A673 (cell line): ENCODE measurements around the gene PCBP2. TPM values are rescaled to one million over a fixed set of nuclear protein-coding genes. Genes with fewer than 3 reads are reported as not detected.
A peak's percentile ranks its signal among the peaks of the same experiment; 100 is the strongest.

Experiments
- BruUV-seq: library from RNA; stranded (reverse); fragments of 400-500 nt; replicated peaks from 2 replicates; lab custom pipeline; 2021; lab: Mats Ljungman, UMichigan
- CTCF ChIA-PET: fragments of 300-600 bp; sonication (Branson Sonifier 250); formaldehyde crosslinking; loops from one replicate; lab custom pipeline; 2022; ENCODE audit warnings: antibody characterized with exemption; lab: Charles Lee
- POLR2A ChIA-PET: fragments of 300-600 bp; sonication (Branson Sonifier 250); formaldehyde crosslinking; loops from one replicate; lab custom pipeline; 2022; ENCODE audit warnings: antibody characterized with exemption; ENCODE audit not compliant: low non-redundant PET; lab: Charles Lee
- DNase-seq: peaks from one replicate; pipeline ENCODE4 v3.0.0-alpha.2; 2015; ENCODE audit warnings: low spot score
- H3K27ac ChIP-seq: fragments of 200-600 bp; sonication (generic); 2 replicates; pipeline ENCODE4 v1.5.1; 2016; ENCODE audit warnings: mixed run types, low read depth, mild to moderate bottlenecking, mixed read lengths, antibody characterized with exemption, low read length; ENCODE audit not compliant: poor library complexity, severe bottlenecking
- H3K27me3 ChIP-seq: fragments of 200-600 bp; sonication (generic); replicated peaks from 2 replicates; pipeline ENCODE4 v1.6.1; 2017; ENCODE audit warnings: mixed run types, low read depth, mild to moderate bottlenecking, mixed read lengths, antibody characterized with exemption, low read length; ENCODE audit not compliant: insufficient read depth, poor library complexity
- H3K36me3 ChIP-seq: fragments of 200-600 bp; sonication (generic); 2 replicates; pipeline ENCODE4 v1.6.1; 2016; ENCODE audit warnings: mixed run types, mild to moderate bottlenecking, mixed read lengths, antibody characterized with exemption, low read length; ENCODE audit not compliant: insufficient read depth, poor library complexity, severe bottlenecking
- H3K4me1 ChIP-seq: fragments of 200-600 bp; sonication (generic); 2 replicates; pipeline ENCODE4 v1.6.1; 2017; ENCODE audit warnings: mixed run types, mild to moderate bottlenecking, mixed read lengths, antibody characterized with exemption, low read length; ENCODE audit not compliant: insufficient read depth, poor library complexity, severe bottlenecking
- H3K4me3 ChIP-seq: fragments of 200-600 bp; sonication (generic); 2 replicates; pipeline ENCODE4 v1.5.1; 2016; ENCODE audit warnings: low read depth, mixed run types, mild to moderate bottlenecking, mixed read lengths, low read length; ENCODE audit not compliant: poor library complexity, severe bottlenecking
- H3K9me3 ChIP-seq: fragments of 200-600 bp; sonication (generic); 2 replicates; pipeline ENCODE4 v1.6.1; 2016; ENCODE audit warnings: mixed run types, low read depth, mild to moderate bottlenecking, mixed read lengths, antibody characterized with exemption, low read length; ENCODE audit not compliant: poor library complexity, severe bottlenecking
- EZH2 ChIP-seq: fragments of 200-600 bp; sonication (generic); IDR thresholded peaks from 2 replicates; pipeline ENCODE4 v1.6.1; 2017; ENCODE audit warnings: borderline replicate concordance, low read depth, mild to moderate bottlenecking, mixed read lengths, antibody characterized with exemption, low read length; ENCODE audit not compliant: poor library complexity, severe bottlenecking
- intact Hi-C: fragments of 100-400 bp; cut with micrococcal nuclease; formaldehyde crosslinking; loops from one replicate; pipeline ENCODE4 v1.10.0; 2022; ENCODE audit not compliant: unreplicated experiment
- total RNA-seq: library from RNA; stranded (reverse); gene quantifications from 2 replicates; pipeline ENCODE4 v1.2.3, GENCODE V29; 2021
- TF ChIP-seq, protein P1 (sequence below): fragments of 300-800, 200-600 bp; sonication (generic); conservative IDR thresholded peaks from 2 replicates; pipeline ENCODE4 v1.5.1; 2017; ENCODE audit warnings: low read depth, mild to moderate bottlenecking, antibody characterized with exemption, low read length, moderate library complexity, mixed read lengths

Gene PCBP2
- total RNA-seq, 1 experiment from 2014 or later = 1,215 TPM

DNA sequence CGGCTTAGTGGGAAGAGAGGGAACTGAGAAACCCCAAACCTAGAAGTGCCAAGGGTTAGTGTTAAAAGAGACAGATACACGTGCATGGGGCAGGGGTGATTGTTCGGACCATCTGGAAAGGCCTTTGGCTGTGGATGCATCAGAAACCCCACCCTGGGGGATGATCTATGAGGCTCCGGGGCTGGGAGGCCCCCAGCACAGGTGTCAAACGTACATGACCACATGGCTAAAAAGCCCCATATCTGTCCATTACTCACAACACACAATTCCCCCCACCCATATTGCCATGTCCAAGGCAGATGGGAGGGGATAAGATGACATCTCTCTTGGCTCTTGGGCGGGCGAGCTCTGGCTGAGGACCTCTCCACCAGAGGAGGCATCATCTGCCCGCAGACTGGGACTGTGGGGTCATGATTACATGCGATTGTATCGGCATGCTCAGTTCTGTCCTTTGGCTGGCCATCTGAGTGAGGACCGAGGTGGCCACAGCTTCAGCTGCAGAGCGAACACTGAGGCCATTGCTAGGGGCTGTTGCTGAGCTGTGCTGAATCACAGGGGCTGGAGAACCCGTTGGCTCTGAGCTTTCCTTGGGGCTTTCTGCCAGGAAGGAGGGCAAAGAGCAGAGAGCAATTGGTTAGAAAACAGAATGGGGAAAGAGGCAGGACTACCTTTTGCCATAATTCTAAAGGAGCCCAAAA is 65.0 kb downstream of the PCBP2 start:
- H3K27me3 ChIP-seq = no peaks in the 10 kb centered on the region
- POLR2A ChIA-PET = no interaction called here

DNA sequence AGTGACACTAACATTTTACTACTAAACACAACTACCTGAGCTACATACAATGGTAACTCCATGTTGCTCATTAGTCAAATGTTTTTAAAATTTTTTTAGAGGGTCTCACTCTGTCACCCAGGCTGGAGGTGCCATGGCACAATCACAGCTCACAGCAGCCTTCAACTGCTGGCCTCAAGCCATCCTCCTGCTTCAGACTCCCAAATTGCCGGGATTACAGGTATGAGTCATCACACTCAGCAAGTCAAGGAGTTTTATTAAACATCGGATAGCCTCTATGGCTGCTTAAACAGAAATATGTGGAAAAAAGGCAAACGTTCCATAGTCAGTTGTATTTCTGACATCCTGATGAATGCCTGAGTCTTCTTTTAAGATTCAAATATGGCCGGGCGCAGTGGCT is 66.5 kb downstream of the PCBP2 start:
- Histone ChIP-seq H3K9me3 (no peaks in the 10 kb centered on the region), H3K36me3 (peaks cover 45% of the 10 kb centered on the region)
- no TSS peak for BruUV-seq

More for the DNA sequence above, 65.0 kb downstream of the PCBP2 start:
- DNase-seq = no peak
- Histone ChIP-seq H3K4me1 (no peaks in the 10 kb centered on the region), H3K36me3 (peaks cover 41% of the 10 kb centered on the region), H3K9me3 (no peaks in the 10 kb centered on the region), H3K4me3 (no peak overlapping the region), H3K27ac (no peak overlapping the region)
- no TSS peak for BruUV-seq
- TF ChIP-seq EZH2 = no peak
- TF ChIP-seq, protein P1, sequence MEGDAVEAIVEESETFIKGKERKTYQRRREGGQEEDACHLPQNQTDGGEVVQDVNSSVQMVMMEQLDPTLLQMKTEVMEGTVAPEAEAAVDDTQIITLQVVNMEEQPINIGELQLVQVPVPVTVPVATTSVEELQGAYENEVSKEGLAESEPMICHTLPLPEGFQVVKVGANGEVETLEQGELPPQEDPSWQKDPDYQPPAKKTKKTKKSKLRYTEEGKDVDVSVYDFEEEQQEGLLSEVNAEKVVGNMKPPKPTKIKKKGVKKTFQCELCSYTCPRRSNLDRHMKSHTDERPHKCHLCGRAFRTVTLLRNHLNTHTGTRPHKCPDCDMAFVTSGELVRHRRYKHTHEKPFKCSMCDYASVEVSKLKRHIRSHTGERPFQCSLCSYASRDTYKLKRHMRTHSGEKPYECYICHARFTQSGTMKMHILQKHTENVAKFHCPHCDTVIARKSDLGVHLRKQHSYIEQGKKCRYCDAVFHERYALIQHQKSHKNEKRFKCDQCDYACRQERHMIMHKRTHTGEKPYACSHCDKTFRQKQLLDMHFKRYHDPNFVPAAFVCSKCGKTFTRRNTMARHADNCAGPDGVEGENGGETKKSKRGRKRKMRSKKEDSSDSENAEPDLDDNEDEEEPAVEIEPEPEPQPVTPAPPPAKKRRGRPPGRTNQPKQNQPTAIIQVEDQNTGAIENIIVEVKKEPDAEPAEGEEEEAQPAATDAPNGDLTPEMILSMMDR = no peak
- intact Hi-C loops = no loop called here
- CTCF ChIA-PET = no interaction called here

DNA sequence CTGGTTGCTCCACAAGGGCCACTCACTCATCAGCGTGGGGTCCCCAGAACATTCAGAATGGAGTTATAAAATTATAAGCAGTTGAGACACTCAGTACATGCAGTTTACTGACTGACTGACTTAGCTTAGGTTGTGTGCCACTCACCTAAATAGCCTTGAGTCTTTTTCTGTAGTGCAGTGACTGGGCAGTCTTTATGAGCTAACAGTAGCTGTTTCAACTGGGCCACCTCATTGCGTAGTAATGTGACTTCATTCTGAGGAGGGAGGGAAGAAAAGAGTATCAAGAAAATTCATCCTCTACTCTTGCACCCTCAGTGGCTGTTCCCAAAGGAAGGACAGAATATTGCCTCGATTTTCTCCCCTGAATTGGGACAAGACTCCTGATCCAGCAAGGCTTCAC is 71.2 kb downstream of the PCBP2 start:
- no peaks in the 10 kb centered on the region for H3K9me3 ChIP-seq
- H3K27ac ChIP-seq = no peak overlapping the region
- TF ChIP-seq, protein P1 = no peak
- TF ChIP-seq EZH2 = no peak
- ChIA-PET CTCF (interaction anchor here (0.6 kb wide), 1 partner anchor 55 kb away, joined by 4 read pairs; no protein-coding TSS in a partner anchor), POLR2A (no interaction called here)
- H3K27me3 ChIP-seq = no peaks in the 10 kb centered on the region
- no peak for DNase-seq
- no TSS peak for BruUV-seq
- H3K4me3 ChIP-seq = no peak overlapping the region
- peaks cover 39% of the 10 kb centered on the region for H3K36me3 ChIP-seq
- H3K4me1 ChIP-seq = no peaks in the 10 kb centered on the region
- intact Hi-C loops = no loop called here

More for the DNA sequence above, 66.5 kb downstream of the PCBP2 start:
- TF ChIP-seq, protein P1 = no peak
- CTCF ChIA-PET = no interaction called here
- intact Hi-C loops = no loop called here
- no peak overlapping the region for H3K27ac ChIP-seq
- H3K4me1 ChIP-seq = no peaks in the 10 kb centered on the region
- peak; percentile 39 for DNase-seq
- POLR2A ChIA-PET = interaction anchor here (0.5 kb wide), 1 partner anchor 112 kb away, joined by 5 read pairs; no protein-coding TSS in a partner anchor
- H3K27me3 ChIP-seq = no peaks in the 10 kb centered on the region
- no peak overlapping the region for H3K4me3 ChIP-seq
